Ecto neural progenitor cell (in vitro differentiated cells): ENCODE measurements around the gene RAB40A.
A peak's percentile ranks its signal among the peaks of the same experiment; 100 is the strongest.
"Not testable (repeated sequence)": the region's sequence is repeated elsewhere in the genome, so short reads cannot be mapped to it uniquely, and the experiment has no call there.

Experiments used
- DNase-seq: peaks from one replicate; pipeline ENCODE4 v3.0.0-alpha.2; 2018; ENCODE audit warnings: low spot score

Gene RAB40A

GRCh38 chrX:103464072-103464773, 55.1 kb downstream of the RAB40A start:
- DNase-seq: peak; percentile 56

- no peak for DNase-seq
Observed at GRCh38 chrX:103461156-103461555, 58.1 kb downstream of the RAB40A start.

GRCh38 chrX:103460001-103460755, 59.1 kb downstream of the RAB40A start:
- DNase-seq: not testable (repeated sequence)

GRCh38 chrX:103453655-103454054, 65.6 kb downstream of the RAB40A start:
- DNase-seq: no peak
